HTERT RPE-1 (cell line): ENCODE data around the gene QKI.
"Not testable (repeated sequence)": the region's sequence is repeated elsewhere in the genome, so short reads cannot be mapped to it uniquely, and the experiment has no call there.

Experiments used
- in situ Hi-C: fragments of 300-500 bp; cut with MboI; formaldehyde crosslinking; loops from 4 replicates; pipeline ENCODE4 v1.14.3; 2020; ENCODE audit warnings: low sequenced_read_pairs

The QKI gene

DNA sequence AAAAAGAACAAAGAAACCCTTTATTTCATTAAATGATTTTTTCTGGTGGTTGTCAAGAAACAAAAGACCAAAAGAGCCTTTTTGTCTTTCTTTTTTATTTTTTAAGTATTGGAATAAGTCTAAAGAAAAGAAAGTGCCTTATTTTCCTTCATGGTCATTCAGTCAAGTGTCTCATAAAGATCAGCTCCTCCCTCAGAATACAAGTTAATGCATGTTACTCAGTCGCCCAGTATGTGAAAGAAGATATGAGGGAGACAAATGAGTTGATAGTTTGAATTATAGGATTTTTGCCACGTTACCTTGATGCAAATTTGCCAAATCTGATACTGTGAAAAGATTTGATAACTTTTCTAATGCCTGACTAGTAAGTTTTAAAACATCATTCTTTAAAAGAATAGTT is 157.2 kb downstream of the QKI start:
- in situ Hi-C loops = no loop called here

GRCh38 chr6:163572612-163573011 is 158.1 kb downstream of the QKI start:
- in situ Hi-C loops = no loop called here

DNA sequence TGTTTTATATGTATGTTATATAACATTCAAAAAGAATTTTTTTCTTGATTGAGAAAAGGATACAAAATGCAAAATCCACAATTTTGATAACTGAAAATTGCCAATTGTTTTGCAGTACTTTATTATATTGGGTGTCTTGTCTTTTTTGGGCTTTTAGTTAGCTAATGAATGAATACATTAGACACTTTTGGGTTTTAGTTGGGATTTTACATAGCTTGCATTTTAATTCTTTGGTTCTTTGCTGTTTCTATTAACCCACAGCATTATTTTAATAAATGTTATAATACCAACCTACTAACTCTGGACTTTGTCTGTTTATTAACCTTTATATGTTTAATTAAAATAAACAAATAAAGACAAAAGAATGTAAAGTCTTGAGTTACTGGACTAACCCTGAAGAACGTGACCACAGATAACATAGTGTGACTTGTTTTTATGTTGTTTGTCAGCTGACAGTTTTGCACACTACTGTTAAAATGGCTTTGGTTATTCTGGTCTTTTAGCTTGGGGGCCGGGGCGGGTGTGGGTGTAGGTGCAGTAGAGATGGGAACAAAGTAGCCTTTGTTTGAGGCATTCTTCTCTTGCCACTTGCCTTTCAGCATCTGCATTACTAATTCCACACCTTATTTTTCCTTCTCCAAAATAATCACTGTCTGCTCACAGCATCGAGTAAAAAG is 159.1 kb downstream of the QKI start:
- in situ Hi-C loops = no loop called here

DNA sequence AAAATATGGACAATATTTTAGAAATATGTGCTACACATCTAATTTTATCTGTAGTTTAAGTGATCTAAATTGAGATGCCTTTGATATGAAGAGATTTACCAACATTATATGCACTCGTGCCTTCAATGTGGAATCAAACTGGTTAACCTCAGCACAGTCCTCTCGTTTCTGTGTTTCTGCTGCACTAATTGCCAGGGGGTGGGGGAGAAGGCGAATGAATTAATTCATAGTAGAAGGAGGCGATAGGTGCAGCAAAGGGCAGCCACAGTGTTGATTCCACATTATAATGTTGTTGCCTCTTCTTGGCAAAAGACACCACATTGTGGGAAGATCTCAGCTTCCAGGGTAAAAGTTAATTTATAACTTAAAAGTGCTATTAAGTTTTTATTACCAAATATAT is 161.6 kb downstream of the QKI start:
- in situ Hi-C loops = no loop called here

GRCh38 chr6:163577404-163577803 is 162.9 kb downstream of the QKI start:
- in situ Hi-C loops = no loop called here

DNA sequence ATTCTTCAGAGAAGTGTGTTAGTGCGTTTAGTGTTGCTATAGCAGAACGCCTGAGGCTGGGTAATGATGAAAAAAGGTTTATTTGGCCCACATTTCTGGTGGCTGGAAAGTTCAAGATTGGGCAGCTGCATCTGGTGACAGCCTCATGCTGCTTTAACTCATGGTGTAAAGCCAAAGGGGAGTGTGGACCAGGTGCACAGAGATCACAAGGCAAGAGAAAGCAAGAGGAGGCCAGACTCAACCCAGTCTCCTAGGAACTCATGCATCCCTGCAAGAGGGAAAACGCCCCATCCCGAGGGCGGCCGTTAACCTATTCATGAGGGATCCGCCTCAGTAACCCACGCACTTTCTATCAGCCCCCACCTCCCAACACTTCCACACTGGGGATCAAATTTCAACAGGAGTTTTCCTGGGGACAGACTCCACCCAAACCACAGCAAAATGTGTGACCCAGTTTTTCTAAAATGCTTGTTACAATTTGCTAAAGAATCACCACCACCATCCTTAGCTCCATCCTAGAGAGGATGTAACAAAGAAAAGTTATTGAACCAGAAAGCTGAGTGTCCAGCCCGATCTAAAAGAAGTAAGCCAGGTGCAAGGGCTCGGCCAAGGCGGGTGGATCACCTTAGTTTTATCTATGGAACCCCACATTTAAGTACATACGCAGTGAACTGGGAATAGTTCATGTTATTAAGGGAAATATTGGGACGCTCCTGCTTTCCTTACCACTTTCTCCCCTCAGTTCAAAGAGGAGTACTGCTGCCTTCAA is 164.8 kb downstream of the QKI start:
- in situ Hi-C loops = no loop called here

- in situ Hi-C loops = no loop called here
Observed at GRCh38 chr6:163579880-163580295, 165.4 kb downstream of the QKI start.

GRCh38 chr6:163580311-163581030 is 166.0 kb downstream of the QKI start:
- in situ Hi-C loops = no loop called here

GRCh38 chr6:163583558-163583957 is 169.0 kb downstream of the QKI start:
- in situ Hi-C loops = no loop called here

DNA sequence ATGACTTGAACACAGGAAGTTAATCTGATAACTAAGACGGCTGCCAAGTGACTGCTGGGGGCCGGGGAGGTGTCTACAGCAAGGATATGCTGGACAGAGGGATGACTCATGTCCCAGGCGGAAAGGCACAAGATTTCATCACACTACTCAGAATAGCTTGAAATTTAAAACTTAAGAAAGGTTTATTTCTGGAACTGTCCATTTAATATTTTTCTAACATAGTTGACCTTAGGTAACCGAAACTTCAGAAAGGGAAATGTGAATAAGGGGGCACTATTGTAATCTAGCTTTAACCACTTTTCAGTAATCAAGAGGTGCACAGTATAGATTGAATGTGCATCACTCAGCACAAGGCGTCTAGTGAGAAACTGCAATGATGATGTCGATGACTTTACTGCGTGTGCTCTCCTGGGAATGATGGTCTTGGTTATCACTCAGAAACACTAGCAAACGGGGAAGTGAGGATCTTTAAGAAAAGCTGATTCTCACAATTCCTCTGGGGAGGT is 171.5 kb downstream of the QKI start:
- in situ Hi-C loops = no loop called here

GRCh38 chr6:163586888-163587287 is 172.4 kb downstream of the QKI start:
- in situ Hi-C loops = no loop called here

DNA sequence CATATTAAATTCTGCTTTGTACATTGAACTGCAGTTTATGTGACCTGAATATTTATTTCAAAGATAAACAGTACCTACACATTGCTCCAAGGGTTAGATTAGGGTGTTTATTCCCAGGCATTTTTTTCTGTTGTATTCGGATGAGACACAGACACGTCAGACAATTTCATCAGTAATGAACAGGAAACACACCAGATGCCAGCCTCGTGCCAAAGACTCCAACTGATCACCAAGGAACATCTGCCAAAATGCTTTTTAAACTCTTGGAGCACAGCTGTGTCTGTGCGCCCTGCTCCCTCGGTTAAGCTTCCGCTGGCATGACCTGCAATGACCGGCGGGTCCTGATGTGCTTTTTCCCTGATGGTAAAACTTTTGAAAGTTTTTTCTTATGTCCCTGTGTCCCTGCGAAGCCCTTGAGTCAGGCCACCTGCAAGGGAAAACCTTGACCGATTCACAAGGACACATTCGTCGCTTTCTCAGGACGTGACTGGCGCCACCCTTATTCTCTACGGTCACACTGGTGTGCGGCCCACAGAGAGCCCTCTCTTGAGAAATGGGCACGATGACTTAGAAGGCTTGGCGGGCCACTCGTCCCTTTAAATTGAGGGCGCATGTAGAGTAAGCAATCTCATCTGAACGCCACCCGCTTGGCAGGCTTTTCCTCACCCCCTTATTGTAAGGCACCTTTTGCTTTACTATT is 173.9 kb downstream of the QKI start:
- in situ Hi-C loops = no loop called here

GRCh38 chr6:163589387-163589786 is 174.9 kb downstream of the QKI start:
- in situ Hi-C loops = no loop called here

DNA sequence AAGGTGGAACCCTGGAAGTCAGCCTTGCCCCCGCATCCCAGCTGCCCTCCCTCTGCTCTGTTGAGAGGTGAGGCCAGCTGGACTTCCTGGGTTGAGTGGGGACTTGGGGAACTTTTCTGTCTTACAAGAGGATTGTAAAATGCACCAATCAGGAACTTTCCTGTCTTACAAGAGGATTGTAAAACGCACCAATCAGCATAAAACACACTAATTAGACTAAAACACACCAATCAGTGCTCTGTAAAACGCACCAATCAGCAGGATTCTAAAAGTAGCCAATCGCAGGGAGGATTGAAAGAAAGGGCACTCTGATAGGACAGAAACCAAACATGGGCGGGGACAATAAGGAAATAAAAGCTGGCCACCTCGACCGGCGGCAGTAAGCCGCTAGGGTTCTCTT is 175.6 kb downstream of the QKI start:
- in situ Hi-C loops = not testable (repeated sequence)

DNA sequence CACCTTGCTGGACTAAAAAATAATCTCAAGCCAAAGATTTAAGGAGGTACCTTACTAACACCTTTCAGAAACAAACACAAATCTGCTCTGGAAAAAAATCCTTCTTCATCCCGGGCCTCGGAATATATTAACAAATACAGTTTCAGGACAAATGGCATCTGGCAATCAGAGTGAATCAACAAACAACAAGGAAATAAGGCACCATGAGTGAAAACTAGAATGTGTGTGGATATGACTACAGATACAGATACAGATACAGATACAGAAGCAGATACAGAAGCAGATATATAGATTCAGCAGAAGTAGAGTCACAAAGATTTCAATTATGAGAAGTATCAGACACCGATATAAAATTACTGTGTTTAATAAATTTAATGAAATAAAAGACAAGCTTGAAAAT is 178.4 kb downstream of the QKI start:
- in situ Hi-C loops = no loop called here

GRCh38 chr6:163596174-163596573 is 181.7 kb downstream of the QKI start:
- in situ Hi-C loops = no loop called here

DNA sequence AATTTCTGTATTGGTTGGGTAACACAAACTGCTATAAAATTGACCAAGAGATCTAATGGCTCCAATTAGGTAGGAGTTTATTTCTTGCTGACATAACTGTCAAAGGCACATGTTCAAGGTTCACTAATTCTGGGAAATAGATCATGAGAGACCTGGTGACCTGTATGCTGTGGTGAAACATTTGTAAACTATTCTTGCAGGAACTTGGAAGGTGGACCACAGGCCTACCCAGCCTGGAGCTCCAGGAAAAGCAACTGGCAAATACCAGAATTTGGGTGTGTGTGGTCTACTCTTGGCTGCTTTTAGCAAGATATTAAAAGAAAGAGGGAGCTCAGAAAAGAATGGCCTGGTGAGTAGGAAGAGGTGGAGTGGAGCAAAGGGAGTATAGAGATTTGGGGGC is 184.6 kb downstream of the QKI start:
- in situ Hi-C loops = no loop called here

GRCh38 chr6:163599684-163600083 is 185.2 kb downstream of the QKI start:
- in situ Hi-C loops = no loop called here

DNA sequence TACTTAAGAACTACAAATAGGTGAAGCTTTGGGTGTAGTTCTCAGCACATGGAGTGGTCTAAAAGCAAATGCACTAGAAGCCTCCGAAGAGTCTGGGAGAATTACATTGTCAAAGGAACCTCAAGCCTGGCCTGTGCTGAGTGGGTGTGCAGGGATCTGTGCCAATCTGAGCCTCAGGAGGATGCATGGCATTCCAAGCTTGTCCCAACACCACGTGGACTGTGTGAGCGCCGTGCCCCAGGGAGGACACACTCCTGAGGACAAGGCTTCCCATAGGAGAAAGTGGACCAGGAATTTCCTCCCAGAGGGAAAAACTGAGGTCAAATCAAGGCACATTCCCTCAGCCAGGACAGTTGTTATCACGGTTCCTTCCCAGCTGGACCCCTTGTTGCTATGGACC is 185.8 kb downstream of the QKI start:
- in situ Hi-C loops = no loop called here

DNA sequence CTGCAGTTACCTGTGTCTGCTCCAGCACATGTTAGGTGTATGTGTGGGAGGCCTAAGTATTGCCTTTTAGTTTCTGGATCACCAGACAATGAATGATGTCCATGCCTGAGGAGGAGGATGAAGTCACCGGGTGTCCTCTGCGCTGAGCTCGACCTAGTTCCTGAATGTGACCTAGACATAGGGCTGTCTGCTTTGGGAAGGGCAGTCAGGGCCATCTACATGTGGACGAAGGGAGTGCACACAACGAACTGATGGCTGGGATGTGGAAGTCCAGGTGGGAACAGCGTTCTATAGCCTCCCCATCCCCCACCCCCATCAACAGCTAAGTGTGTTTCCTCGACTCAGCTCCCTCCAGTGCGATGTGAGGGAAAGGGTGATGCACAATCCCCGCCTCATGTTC is 186.3 kb downstream of the QKI start:
- in situ Hi-C loops = no loop called here

DNA sequence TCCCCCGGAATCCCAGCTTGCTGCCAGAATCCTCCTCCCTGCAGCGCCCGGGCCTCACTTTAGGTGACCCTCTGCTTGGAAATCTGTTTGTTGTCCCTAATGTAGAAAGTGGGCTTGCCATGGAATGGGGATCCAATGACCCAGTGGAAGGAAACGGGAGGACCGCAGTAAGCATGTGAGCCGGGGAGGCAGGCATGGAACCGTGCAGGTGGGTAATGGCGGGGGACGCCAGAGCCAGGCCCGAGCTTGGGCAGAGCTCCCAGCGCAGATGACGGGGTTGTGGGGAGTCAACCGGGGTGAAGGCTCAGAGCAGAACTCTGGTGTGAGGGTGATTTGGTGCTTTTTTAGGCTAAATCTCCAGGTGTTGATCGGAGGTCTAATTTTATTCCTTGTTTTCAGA is 188.3 kb downstream of the QKI start:
- in situ Hi-C loops = no loop called here
